ENCODE measurements around the gene LCP1.

The LCP1 gene

GRCh38 chr13:46126056-46126455 is 55.9 kb downstream of the LCP1 start:
- DNase-seq: no peak

GRCh38 chr13:46124967-46125933 is 56.7 kb downstream of the LCP1 start:
- DNase-seq: no peak

- DNase-seq: no peak
These were observed 57.4 kb downstream of the LCP1 start for GRCh38 chr13:46124531-46124966.

GRCh38 chr13:46122304-46122703 is 59.7 kb downstream of the LCP1 start:
- no peak for DNase-seq

GRCh38 chr13:46121597-46122163 is 60.3 kb downstream of the LCP1 start:
- no peak for DNase-seq

GRCh38 chr13:46121033-46121432 is 60.9 kb downstream of the LCP1 start:
- DNase-seq: no peak

- DNase-seq: no peak
These were observed 61.9 kb downstream of the LCP1 start for GRCh38 chr13:46119883-46120614.

- no peak for DNase-seq
These were observed 65.1 kb downstream of the LCP1 start for GRCh38 chr13:46116653-46117502.

- no peak for DNase-seq
These were observed 67.4 kb downstream of the LCP1 start for GRCh38 chr13:46114613-46115012.

GRCh38 chr13:46113596-46113995 is 68.4 kb downstream of the LCP1 start:
- DNase-seq: no peak

GRCh38 chr13:46111151-46111550 is 70.8 kb downstream of the LCP1 start:
- DNase-seq: no peak

GRCh38 chr13:46109451-46109850 is 72.5 kb downstream of the LCP1 start:
- no peak for DNase-seq

GRCh38 chr13:46106839-46107371 is 75.1 kb downstream of the LCP1 start:
- DNase-seq: no peak

- DNase-seq: no peak
These were observed 77.1 kb downstream of the LCP1 start, which contains the start of gene CPB2 for GRCh38 chr13:46104868-46105267. TSS of gene CPB2 (minus strand) at chr13:46105033. CDS start at chr13:46105009, 24 bp downstream.

GRCh38 chr13:46103037-46103436 is 78.9 kb downstream of the LCP1 start:
- DNase-seq: no peak

GRCh38 chr13:46102255-46102605 is 79.7 kb downstream of the LCP1 start:
- no peak for DNase-seq

- no peak for DNase-seq
These were observed 80.3 kb downstream of the LCP1 start for GRCh38 chr13:46101484-46102254.

- DNase-seq: no peak
These were observed 81.0 kb downstream of the LCP1 start for GRCh38 chr13:46101002-46101401.

GRCh38 chr13:46100191-46100815 is 81.7 kb downstream of the LCP1 start:
- no peak for DNase-seq

- DNase-seq: no peak
These were observed 84.3 kb downstream of the LCP1 start for GRCh38 chr13:46097663-46098062.

GRCh38 chr13:46097015-46097414 is 85.0 kb downstream of the LCP1 start:
- no peak for DNase-seq

Measured in NCI-H187 (cell line).